ENCODE measurements around the gene SAG. TPM values are rescaled to one million over a fixed set of nuclear protein-coding genes. Genes with fewer than 3 reads are reported as not detected.

Gene SAG
- total and polyA plus RNA-seq, 11 donors = 1.4 TPM; not detected in 10

DNA sequence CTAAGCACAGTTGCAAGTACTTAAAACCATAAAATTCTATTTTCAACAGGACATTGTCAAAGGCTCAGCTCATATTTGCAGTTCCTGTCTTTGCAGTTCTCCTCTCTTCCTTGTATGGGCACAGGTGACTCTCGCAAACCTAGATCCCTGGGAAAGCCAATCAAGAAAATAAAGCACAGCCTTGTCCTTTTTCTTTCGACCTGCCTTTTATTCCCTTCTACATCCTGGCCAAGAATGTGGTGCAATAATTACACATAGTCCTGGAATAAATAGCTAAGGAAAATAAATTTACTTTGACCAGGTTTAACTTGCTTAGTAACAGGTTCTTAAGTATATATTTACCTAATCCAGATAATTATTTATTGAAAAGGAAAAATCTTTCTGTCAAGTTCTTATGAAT lies 35.9 kb upstream of the SAG start:
- no peaks in the 10 kb centered on the region for H3K27me3 ChIP-seq
- 94 to 97% (median 96%) methylated on average over 2 of the region's 2 CpGs for WGBS, 4 donors
- no peak for ATAC-seq
- no peak for DNase-seq
- H3K27ac ChIP-seq = no peak overlapping the region
- TF ChIP-seq, protein P1, sequence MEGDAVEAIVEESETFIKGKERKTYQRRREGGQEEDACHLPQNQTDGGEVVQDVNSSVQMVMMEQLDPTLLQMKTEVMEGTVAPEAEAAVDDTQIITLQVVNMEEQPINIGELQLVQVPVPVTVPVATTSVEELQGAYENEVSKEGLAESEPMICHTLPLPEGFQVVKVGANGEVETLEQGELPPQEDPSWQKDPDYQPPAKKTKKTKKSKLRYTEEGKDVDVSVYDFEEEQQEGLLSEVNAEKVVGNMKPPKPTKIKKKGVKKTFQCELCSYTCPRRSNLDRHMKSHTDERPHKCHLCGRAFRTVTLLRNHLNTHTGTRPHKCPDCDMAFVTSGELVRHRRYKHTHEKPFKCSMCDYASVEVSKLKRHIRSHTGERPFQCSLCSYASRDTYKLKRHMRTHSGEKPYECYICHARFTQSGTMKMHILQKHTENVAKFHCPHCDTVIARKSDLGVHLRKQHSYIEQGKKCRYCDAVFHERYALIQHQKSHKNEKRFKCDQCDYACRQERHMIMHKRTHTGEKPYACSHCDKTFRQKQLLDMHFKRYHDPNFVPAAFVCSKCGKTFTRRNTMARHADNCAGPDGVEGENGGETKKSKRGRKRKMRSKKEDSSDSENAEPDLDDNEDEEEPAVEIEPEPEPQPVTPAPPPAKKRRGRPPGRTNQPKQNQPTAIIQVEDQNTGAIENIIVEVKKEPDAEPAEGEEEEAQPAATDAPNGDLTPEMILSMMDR (IDR thresholded peaks at IDR 0.05) = no peak
- TF ChIP-seq POLR2A (IDR thresholded peaks at IDR 0.05) = no peak
- H3K4me3 ChIP-seq = no peak overlapping the region
- peaks cover 0 to 100% (median 96%) of the 10 kb centered on the region in 9 donors for H3K36me3 ChIP-seq
- H3K9me3 ChIP-seq = no peaks in the 10 kb centered on the region
- intact Hi-C loops (cut with DNase I) = no loop called here
- peaks cover 0 to 20% (median 0%) of the 10 kb centered on the region in 12 donors for H3K4me1 ChIP-seq

DNA sequence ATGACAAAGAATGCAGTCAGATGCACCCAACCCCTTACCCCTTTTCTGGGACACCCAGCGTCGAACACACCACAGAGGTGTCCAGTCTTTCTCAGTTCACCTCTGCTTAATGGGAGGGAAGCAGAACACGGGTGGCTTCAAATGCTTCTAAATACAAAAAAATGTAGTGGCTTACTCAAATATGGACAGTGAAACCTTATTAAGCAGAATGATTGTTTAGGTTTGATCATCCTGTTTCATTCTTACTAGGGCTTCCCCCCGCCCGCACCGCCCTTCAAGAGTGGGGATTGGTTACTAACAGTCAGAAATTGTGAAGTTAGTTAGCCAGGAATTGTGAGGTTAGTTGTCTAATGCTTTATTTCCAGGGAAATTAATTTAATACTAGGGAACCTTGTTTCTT lies 34.5 kb upstream of the SAG start:
- TF ChIP-seq POLR2A (IDR thresholded peaks at IDR 0.05) = no peak
- TF ChIP-seq, protein P1 (IDR thresholded peaks at IDR 0.05) = no peak
- intact Hi-C loops (cut with DNase I) = no loop called here
- DNase-seq = no peak
- 86 to 98% (median 94%) methylated on average over 6 of the region's 6 CpGs for WGBS, 4 donors
- no peaks in the 10 kb centered on the region for H3K9me3 ChIP-seq
- H3K27ac ChIP-seq = no peak overlapping the region
- H3K4me1 ChIP-seq = peaks cover 0 to 20% (median 0%) of the 10 kb centered on the region in 12 donors
- H3K4me3 ChIP-seq = no peak overlapping the region
- no peaks in the 10 kb centered on the region for H3K27me3 ChIP-seq
- peaks cover 0 to 100% (median 96%) of the 10 kb centered on the region in 9 donors for H3K36me3 ChIP-seq
- no peak for ATAC-seq

DNA sequence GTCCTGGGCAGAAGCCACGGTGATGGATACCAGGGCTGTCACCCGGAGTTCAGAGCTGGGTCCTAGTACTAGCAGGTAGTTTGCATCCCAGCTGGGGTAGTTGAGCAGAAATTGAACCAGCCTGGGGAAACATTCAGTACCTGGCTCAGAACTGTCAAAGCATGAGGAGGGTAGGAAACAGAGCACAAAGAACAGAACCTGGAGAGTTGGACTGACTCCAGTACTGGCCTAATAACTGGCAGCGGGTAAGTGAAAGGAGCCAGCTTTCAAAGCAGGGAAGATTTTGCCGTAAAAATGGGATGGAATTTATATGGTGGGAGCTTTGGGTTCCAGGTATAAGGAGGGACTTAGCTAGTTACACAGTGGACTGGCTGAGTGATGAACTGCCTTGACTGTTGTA lies 32.4 kb upstream of the SAG start:
- intact Hi-C loops (cut with DNase I) = no loop called here
- Histone ChIP-seq H3K36me3 (peaks cover 0 to 100% (median 99%) of the 10 kb centered on the region in 9 donors), H3K4me3 (no peak overlapping the region), H3K4me1 (peaks cover 0 to 7% (median 0%) of the 10 kb centered on the region in 12 donors), H3K27me3 (no peaks in the 10 kb centered on the region), H3K27ac (no peak overlapping the region), H3K9me3 (no peaks in the 10 kb centered on the region)
- ATAC-seq (no peak), DNase-seq (no peak)
- TF ChIP-seq, protein P1 (IDR thresholded peaks at IDR 0.05) = no peak
- no peak for TF ChIP-seq POLR2A (IDR thresholded peaks at IDR 0.05)
- WGBS, 4 donors = 90 to 95% (median 92%) methylated on average over 4 of the region's 4 CpGs

DNA sequence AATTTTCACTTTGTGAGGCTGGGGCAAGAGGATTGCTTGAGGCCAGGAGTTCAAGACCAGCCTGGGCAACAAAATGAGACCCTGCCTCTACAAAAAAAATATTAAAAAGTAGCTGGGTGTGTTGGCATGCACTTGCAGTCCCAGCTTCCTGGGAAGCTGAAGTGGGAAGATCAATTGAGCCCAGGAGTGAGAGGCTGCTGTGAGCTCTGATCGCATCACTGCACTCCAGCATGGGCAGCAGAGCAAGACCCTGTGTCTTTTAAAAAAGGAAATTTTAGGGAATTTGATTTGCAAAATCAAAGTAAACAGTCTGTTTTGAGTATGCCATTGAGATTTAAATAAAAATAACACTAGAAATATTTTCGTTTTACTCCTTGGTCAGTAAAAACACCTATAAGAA lies 28.7 kb upstream of the SAG start:
- intact Hi-C loops (cut with DNase I) = no loop called here
- H3K27ac ChIP-seq = no peak overlapping the region
- ATAC-seq = no peak

More for the DNA sequence above, 28.7 kb upstream of the SAG start:
- WGBS, 4 donors = 96 to 97% (median 97%) methylated on average over 2 of the region's 2 CpGs
- H3K27me3 ChIP-seq = no peaks in the 10 kb centered on the region
- H3K9me3 ChIP-seq = no peaks in the 10 kb centered on the region
- no peaks in the 10 kb centered on the region for H3K4me1 ChIP-seq
- TF ChIP-seq, protein P1 (IDR thresholded peaks at IDR 0.05) = no peak
- TF ChIP-seq POLR2A (IDR thresholded peaks at IDR 0.05) = no peak
- H3K36me3 ChIP-seq = peaks cover 0 to 100% (median 99%) of the 10 kb centered on the region in 9 donors
- H3K4me3 ChIP-seq = no peak overlapping the region
- no peak for DNase-seq
